KOPT-K1 (cell line): Measurements from ENCODE around the gene SECTM1.
"Not testable (repeated sequence)": the region's sequence is repeated elsewhere in the genome, so short reads cannot be mapped to it uniquely, and the experiment has no call there.

Source experiments
- H3K27ac ChIP-seq: fragments of 200-600 bp; sonication (generic); 2 replicates; pipeline ENCODE4 v1.5.1; 2016; ENCODE audit warnings: antibody characterized with exemption, mild to moderate bottlenecking, low read depth, low read length; ENCODE audit not compliant: poor library complexity, severe bottlenecking
- H3K36me3 ChIP-seq: fragments of 200-600 bp; sonication (generic); 2 replicates; pipeline ENCODE4 v1.5.1; 2017; ENCODE audit warnings: antibody characterized with exemption, mild to moderate bottlenecking, low read length, moderate library complexity; ENCODE audit not compliant: insufficient read depth
- H3K9me3 ChIP-seq: fragments of 200-600 bp; sonication (generic); 2 replicates; pipeline ENCODE4 v1.5.1; 2017; ENCODE audit warnings: antibody characterized with exemption, low read length, mild to moderate bottlenecking; ENCODE audit not compliant: insufficient read depth, poor library complexity, severe bottlenecking

SECTM1 gene

DNA sequence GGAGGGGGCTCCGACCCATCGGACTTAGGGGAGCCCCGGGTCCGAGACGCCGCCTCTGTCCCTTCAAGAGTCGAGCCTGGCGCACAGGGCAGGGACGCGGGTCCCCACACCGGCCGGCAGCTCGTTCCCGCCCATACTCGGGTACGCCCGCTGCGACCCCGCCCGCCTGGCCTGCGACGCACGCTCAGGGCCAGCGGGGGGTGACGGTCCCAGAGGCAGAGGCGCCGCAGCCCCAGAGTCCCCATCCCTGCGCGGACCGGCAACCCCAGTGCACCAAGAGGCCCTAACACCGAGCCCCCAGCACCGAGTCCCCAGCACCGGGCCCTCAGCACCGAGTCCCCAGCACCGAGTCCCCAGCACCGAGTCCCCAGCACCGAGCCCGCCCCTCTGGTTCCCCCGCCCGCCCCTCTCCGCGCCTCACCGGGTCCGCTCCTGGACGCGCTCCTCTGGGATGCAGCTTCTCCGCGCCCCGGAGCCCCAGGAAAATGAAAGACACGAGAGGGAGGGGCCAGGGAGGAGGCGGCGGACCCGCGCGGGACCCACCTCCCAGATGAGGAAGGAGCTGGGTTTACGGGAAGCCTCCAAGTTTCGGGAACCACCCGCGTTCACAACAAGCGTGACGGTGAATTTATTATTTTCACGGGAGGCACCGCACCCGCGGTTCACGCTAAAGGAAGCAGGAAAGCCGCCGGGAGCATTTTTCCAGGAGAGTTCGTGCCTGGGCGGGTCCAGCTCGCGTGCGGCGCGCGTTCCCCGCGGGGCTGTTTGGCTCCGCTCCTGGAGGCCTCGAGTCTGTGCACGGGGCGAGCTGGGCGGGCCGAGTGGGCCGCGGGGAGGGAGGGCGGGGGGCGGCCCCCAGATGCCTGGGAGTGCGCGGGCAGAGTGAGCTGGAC, at the start of gene SECTM1:
SECTM1 (minus strand) TSS at position 488 of the 893 bp plus-strand sequence. CDS start 6,526 bp downstream, outside the sequence.
- no peaks in the 10 kb centered on the region for H3K36me3 ChIP-seq
- H3K27ac ChIP-seq = peak within 1 kb of the TSS; percentile 82
- no peaks in the 10 kb centered on the region for H3K9me3 ChIP-seq

DNA sequence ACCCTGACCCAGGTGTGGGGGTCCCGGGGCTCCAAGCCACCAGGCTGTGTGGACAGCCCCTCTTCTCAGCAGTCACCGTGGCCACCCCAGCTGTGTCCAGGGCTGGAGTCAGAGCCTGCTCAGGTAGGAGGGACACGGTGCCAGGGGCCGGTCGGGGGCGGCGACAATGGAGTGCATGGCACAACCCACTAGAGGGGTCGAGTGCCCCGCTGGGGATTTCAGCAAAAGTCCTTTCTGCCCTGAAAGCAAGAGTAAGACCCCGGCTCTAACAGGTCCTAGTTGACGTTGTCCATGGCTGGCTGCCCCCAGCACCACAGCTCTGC, 49.3 kb upstream of the SECTM1 start:
- H3K9me3 ChIP-seq = no peaks in the 10 kb centered on the region
- no peak overlapping the region for H3K27ac ChIP-seq
- H3K36me3 ChIP-seq = no peaks in the 10 kb centered on the region

DNA sequence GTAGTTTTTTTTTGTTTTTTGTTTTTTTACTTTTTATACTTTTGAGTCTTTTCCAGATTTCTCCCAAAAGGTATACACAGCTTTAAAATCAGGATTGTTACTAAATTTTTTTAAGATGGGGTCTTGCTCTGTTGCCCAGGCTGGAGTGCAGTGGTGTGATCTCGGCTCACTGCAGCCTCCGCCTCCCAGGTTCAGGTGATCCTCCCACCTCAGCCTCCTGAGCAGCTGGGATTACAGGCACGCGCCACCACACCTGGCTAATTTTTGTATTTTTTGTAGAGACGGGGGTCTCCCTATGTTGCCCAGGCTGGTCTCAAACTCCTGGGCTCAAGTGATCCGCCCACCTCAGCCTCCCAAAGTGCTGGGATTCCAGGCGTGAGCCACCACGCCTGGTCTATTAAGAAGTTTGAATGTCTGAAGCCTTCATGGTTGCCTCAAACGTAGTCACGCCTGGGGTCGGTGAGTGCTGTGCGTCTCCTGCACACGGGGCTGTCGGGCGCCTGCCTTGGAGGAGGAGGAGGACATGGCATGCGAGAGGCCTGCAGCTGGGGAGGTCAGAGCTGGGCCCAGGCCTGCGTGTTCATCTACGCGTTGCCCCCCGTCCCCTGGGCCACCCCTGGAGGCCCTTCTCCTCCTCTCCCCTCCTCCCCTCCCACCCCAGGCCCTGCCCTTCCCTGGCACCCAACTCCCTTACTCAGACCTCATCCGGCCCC, 48.8 kb upstream of the SECTM1 start:
- H3K36me3 ChIP-seq, H3K9me3 ChIP-seq, H3K27ac ChIP-seq: not testable (repeated sequence)

DNA sequence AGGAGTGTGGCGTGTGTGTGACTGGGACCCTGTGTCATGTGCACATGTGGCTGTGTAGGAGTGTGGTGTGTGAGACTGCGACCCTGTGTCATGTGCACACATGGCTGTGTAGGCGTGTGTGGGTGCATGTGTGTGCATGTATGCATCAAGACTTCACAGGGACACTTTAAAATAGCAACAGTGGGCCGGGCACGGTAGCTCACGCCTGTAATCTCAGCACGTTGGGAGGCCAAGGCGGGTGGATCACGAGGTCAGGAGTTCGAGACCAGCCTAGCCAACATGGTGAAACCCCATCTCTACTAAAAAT, 48.1 kb upstream of the SECTM1 start:
- not testable (repeated sequence) for H3K27ac ChIP-seq, H3K36me3 ChIP-seq, H3K9me3 ChIP-seq

DNA sequence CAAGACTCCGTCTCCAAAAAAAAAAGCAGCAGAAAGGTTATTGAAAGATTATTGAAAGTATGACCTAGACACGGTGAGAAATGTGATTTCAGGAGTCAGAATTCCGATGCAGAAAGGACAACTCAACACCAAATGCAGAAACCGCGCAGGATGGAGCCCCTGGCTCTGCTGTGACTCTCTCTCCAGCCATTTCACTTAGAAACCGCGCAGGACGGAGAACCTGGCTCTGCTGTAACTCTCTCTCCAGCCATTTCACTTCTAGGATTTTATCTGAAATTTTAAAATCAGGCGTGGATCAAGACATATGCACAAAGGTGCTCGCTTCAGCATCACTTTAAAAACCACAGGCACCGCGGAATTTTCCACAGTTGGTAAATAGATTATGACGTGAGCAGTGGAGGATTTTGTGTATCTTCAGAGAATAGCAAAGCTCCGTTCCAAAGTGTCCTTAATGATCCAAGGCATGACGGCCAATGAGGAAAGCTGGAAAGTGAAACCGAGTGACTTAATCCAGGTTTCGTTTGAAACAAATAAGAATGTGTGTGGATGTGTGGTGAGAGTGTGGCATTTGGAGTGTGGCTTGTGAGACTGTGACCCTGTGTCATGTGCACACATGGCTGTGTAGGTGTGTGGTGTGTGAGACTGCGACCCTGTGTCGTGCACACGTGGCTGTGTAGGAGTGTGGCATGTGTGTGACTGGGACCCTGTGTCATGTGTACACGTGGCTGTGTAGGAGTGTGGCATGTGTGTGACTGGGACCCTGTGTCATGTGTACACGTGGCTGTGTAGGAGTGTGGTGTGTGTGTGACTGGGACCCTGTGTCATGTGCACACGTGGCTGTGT, 47.5 kb upstream of the SECTM1 start:
- H3K27ac ChIP-seq = no peak overlapping the region
- H3K36me3 ChIP-seq = no peaks in the 10 kb centered on the region

DNA sequence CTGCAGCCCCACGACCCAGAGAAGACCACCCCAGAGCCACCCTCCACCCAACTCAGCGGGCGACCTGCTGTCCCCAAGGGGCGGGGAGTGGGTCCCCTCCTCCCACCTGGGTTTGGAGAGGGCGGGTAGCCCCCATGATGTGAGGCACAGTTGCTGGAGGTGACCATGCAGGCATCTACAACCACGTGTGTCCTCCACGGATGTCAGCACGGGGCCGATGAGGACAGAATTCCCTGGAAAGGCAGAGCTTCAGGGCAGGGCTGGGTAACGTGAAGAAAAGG, 45.1 kb upstream of the SECTM1 start:
- Histone ChIP-seq H3K9me3 (no peaks in the 10 kb centered on the region), H3K27ac (no peak overlapping the region), H3K36me3 (no peaks in the 10 kb centered on the region)

More for the DNA sequence above, 47.5 kb upstream of the SECTM1 start:
- no peaks in the 10 kb centered on the region for H3K9me3 ChIP-seq

DNA sequence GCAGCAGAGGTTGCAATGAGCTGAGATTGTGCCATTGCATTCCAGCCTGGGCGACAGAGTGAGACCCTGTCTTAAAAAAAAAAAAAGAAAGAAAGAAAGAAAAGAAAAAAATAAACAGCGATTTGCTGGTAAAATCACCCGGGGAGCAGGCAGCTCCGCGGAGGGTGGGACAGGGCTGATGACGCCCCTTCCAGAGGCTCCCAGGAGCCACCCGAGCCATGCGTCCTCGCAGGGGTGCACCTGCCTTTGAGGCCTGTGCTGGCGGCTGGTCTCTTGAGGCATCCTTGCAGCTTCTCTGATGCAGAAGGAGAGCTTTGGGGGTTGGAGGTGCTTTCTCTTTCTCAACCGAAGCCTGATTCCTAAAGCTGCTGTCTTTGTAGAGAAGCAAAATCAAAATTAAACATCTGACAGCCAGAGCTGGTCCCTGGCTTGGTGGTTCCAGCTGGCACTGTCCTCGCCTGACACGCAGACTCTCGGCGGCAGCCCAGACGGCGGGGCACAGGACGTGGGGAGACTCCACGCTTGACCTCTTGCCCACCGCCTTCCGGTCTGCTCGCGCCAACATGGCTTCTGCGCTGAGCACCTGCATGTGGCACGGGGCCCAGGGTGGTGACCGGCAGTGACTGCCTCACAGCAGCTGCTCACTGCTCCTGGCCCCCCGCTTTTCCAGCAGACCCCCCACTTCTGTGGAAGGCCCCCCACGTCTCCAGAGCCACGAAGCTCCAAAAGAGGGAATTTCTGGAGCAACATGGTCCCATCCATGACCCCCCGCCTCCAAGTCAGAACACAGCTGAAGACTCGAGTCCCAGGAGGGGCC, 44.6 kb upstream of the SECTM1 start:
- no peaks in the 10 kb centered on the region for H3K36me3 ChIP-seq
- H3K27ac ChIP-seq = no peak overlapping the region
- no peaks in the 10 kb centered on the region for H3K9me3 ChIP-seq

DNA sequence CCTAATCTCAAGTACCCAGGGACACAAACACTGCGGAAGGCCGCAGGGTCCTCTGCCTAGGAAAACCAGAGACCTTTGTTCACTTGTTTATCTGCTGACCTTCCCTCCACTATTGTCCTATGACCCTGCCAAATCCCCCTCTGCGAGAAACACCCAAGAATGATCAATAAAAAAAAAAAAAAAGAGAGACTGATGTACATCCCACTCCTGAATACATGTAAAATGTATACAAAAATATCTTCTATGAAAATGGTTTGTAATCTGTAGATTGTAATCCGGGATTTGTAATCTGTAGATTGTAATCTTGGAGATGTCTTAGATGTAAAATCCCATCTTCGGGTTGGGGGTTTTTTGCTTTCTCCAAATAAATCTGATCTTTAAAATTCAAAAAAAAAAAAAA, 43.7 kb upstream of the SECTM1 start:
- H3K36me3 ChIP-seq, H3K9me3 ChIP-seq, H3K27ac ChIP-seq: not testable (repeated sequence)

DNA sequence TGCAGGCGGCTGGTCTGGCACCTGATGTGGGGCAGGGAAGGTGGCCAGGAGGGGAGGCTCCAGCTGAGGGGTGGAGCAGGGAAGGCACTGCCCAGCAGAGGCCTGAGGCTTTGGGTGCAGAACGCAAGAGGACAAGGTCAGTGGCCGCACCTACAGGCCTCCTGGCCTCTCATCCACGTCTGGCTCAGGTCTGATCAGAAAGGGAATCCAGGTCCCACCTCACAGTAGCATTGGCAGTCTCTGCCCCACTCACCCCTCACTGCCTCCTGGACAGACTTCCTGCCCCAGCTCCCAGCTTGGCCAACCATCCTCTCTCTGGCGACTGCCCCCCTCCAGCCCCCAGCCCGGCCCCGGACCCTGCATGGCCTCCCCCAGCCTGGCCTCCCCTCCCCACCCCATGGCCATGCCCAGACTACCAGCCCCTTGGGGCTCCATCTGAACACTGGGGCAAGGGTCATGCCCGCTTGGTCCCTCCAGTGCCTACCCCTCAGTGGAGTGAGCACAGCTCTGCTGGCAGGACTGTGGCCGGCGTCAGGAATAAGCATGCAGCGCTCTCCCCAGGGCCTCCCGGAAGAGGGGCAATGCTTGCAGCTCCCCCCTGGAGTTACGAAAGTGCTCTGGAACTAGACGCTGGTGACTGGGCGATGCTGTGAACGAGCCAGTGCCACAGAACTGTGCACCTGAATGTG, 42.6 kb upstream of the SECTM1 start:
- no peak overlapping the region for H3K27ac ChIP-seq
- no peaks in the 10 kb centered on the region for H3K36me3 ChIP-seq
- no peaks in the 10 kb centered on the region for H3K9me3 ChIP-seq

DNA sequence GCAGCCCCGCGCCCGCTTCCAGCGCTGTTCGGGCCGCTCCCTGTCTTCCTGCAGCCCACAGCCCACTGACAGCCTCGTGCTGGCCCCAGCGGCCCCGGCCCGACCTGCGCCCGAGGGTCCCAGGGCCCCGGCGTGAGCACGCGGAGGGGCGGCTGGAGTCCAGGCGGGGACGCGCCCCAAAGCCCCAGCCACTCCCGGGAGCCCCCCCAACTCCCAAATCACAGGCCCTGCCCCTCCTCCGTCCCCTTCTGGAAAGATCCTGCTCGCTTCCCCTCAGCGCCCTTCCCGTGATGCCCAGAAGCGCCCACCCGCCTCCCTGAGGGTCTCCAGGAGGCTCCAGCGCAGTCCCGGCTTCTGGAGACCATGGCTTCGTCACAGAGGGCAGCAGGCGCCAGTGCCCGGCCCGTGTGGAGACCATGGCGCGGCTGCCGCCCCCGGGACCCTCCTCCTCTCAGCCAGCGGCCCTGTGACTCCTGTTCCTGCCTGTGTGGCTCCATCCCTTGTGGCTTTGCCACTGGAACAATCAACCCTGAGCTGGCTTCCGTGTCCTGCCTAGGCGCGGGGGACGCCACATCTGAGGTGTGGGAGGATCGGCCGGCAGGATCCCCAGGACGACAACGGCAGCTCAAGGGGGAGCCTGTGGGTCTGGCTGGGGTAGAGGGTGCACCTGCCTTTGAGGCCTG, 41.9 kb upstream of the SECTM1 start:
- Histone ChIP-seq H3K27ac (no peak overlapping the region), H3K9me3 (no peaks in the 10 kb centered on the region), H3K36me3 (no peaks in the 10 kb centered on the region)

DNA sequence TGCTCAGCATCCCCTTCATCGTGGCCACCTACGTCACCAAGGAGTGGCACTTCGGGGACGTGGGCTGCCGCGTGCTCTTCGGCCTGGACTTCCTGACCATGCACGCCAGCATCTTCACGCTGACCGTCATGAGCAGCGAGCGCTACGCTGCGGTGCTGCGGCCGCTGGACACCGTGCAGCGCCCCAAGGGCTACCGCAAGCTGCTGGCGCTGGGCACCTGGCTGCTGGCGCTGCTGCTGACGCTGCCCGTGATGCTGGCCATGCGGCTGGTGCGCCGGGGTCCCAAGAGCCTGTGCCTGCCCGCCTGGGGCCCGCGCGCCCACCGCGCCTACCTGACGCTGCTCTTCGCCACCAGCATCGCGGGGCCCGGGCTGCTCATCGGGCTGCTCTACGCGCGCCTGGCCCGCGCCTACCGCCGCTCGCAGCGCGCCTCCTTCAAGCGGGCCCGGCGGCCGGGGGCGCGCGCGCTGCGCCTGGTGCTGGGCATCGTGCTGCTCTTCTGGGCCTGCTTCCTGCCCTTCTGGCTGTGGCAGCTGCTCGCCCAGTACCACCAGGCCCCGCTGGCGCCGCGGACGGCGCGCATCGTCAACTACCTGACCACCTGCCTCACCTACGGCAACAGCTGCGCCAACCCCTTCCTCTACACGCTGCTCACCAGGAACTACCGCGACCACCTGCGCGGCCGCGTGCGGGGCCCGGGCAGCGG, 41.2 kb upstream of the SECTM1 start:
- Histone ChIP-seq H3K9me3 (no peaks in the 10 kb centered on the region), H3K36me3 (no peaks in the 10 kb centered on the region), H3K27ac (no peak overlapping the region)

DNA sequence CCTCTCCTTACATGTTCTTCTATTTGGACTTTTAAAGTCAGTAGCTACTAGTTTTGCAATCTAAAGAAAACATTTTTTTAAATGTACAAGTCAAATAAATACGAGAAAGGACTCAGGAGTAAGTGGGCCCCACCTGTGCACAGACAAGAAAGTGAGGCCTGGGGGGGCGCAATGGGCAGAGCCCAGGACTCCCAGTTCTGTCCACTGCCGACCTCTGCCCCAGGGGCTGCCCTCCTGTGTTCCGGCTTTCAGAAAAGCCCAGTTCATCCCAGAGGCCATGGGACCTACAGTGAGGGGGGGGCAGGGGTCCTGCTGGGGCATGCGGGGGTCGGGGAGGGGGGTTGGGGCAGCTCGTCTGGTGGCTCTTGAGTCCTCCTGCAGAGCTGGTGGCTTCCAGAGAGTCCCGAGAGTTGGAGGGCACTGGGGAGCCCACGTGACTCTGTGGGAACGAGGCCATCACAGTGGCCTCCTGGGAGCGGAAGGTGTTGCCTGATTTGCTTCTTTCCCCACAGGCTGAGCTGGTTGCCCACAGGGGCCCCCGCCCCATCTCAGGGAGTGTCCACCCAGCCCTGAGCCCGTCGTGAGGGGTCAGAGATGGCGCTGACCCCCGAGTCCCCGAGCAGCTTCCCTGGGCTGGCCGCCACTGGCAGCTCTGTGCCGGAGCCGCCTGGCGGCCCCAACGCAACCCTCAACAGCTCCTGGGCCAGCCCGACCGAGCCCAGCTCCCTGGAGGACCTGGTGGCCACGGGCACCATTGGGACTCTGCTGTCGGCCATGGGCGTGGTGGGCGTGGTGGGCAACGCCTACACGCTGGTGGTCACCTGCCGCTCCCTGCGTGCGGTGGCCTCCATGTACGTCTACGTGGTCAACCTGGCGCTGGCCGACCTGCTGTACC, 40.4 kb upstream of the SECTM1 start:
- no peaks in the 10 kb centered on the region for H3K36me3 ChIP-seq

DNA sequence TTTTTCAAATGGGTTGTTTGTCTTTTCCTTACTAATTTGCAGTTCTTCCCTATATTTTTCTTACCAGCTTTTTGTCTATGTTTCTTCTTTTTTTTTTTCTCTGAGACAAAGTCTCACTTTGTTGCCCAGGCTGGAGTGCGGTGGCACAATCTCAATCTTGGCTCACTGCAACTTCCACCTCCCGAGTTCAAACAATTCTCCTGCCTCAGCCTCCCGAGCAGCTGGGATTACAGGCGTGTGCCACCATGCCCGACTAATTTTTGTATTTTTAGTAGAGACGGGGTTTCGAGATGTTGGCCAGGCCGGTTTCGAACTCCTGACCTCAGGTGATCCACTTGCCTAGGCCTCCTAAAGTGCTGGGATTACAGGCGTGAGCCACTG, 39.5 kb upstream of the SECTM1 start:
- not testable (repeated sequence) for H3K9me3 ChIP-seq, H3K27ac ChIP-seq, H3K36me3 ChIP-seq

More for the DNA sequence above, 40.4 kb upstream of the SECTM1 start:
- Histone ChIP-seq H3K27ac (no peak overlapping the region), H3K9me3 (no peaks in the 10 kb centered on the region)
